ENCODE data around the gene FCER2.

DNA sequence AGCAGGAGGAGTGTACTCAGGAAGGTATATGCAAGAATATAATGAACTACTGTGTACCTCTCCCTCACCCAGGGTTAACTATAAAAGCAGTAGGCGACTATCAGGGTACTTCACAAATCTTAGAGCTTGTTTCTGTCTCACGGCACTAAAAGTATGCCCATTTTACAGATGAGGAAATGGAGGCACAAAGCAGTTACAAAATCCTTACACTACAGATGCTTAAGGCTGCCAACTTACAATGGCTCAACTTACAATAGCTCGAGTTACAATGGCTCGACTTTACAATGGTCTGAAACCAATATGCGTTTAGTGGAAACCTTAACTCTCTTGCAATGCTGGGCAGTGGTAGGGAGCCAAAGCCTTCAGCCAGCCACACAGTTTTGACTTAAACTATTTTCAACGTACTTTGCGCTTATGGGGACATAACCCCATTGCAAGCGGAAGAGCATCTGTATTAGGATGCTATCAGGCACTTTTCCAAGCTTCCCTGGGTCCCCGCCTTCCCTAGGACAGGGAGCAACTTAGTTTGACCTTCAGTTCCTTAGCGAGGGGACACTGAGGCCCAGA, 4.1 kb downstream of the FCER2 start:
- TF ChIP-seq, protein P1, sequence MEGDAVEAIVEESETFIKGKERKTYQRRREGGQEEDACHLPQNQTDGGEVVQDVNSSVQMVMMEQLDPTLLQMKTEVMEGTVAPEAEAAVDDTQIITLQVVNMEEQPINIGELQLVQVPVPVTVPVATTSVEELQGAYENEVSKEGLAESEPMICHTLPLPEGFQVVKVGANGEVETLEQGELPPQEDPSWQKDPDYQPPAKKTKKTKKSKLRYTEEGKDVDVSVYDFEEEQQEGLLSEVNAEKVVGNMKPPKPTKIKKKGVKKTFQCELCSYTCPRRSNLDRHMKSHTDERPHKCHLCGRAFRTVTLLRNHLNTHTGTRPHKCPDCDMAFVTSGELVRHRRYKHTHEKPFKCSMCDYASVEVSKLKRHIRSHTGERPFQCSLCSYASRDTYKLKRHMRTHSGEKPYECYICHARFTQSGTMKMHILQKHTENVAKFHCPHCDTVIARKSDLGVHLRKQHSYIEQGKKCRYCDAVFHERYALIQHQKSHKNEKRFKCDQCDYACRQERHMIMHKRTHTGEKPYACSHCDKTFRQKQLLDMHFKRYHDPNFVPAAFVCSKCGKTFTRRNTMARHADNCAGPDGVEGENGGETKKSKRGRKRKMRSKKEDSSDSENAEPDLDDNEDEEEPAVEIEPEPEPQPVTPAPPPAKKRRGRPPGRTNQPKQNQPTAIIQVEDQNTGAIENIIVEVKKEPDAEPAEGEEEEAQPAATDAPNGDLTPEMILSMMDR (IDR thresholded peaks at IDR 0.05; ENCODE audit: borderline replicate concordance, extremely low read depth, low read length, poor library complexity, severe bottlenecking) = no peak
- TF ChIP-seq EZH2 (IDR thresholded peaks at IDR 0.05; ENCODE audit: borderline replicate concordance, low read depth, low read length, severe bottlenecking) = no peak
